HUES64 (cell line): ENCODE data around the gene LRRC8C.

Source experiments
- H3K27ac ChIP-seq: 2 replicates; pipeline ENCODE4 v1.7.0; 2013; ENCODE audit warnings: low read depth, low read length, inconsistent platforms
- H3K27me3 ChIP-seq: 2 replicates; pipeline ENCODE4 v1.6.1; 2013; ENCODE audit warnings: mild to moderate bottlenecking, low read length; ENCODE audit not compliant: insufficient read depth
- H3K36me3 ChIP-seq: 2 replicates; pipeline ENCODE4 v1.6.1; 2013; ENCODE audit warnings: mild to moderate bottlenecking, low read length; ENCODE audit not compliant: insufficient read depth
- H3K4me1 ChIP-seq: 2 replicates; pipeline ENCODE4 v1.6.1; 2013; ENCODE audit warnings: mild to moderate bottlenecking, low read length, moderate library complexity; ENCODE audit not compliant: insufficient read depth
- H3K4me3 ChIP-seq: 2 replicates; pipeline ENCODE4 v1.5.1; 2013; ENCODE audit warnings: mild to moderate bottlenecking, low read length, moderate library complexity
- H3K9ac ChIP-seq: 2 replicates; pipeline ENCODE4 v1.6.1; 2013; ENCODE audit warnings: mild to moderate bottlenecking, low read depth, low read length
- H3K9me3 ChIP-seq: 2 replicates; pipeline ENCODE4 v1.6.1; 2013; ENCODE audit warnings: low read depth, low read length; ENCODE audit not compliant: insufficient read depth
- WGBS: fragments of 150-250, 120-280 bp; methylation state at CpG from one replicate; pipeline ENCODE4 v1.1.7; 2013; ENCODE audit warnings: missing lambda C conversion rate; 5-methylcytosine and 5-hydroxymethylcytosine counted together

Gene LRRC8C

DNA sequence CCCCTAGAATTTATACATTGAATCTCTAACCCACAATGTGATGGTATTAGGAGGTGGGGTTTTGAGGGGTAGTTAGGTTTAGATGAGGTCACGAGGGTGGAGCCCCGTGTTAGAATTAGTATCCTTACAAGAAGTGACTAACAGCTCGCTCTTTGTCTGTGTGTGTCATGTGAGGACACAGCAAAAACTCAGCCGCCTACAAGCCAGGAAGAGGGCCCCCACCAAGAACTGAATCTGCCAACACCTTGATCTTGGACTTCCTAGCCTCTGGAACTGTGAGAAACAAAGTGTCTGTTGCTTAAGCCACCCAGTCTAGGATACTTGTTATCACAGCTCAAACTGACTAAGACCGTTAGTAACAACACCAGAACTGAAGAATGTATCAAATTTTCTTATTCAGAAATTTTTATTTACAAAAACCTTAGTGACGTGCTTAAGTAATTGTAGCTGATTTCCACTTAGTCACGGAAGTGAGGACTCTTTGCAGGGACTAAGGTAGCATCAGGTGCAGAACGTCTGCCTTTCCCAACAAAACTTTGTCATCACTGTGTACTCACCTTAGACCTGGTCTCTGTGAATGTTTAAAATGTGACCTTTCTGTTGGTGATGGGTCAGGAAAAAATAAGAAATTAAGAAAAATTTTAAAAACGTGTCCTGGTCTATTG, 24.5 kb upstream of the LRRC8C start:
- H3K27ac ChIP-seq: no peak overlapping the region
- no peak overlapping the region for H3K9ac ChIP-seq
- no peak overlapping the region for H3K4me3 ChIP-seq
- H3K9me3 ChIP-seq: no peaks in the 10 kb centered on the region
- H3K4me1 ChIP-seq: no peaks in the 10 kb centered on the region
- 89% methylated on average over 9 of the region's 9 CpGs for WGBS
- no peaks in the 10 kb centered on the region for H3K36me3 ChIP-seq
- H3K27me3 ChIP-seq: no peaks in the 10 kb centered on the region

GRCh38 chr1:89608984-89609725, 23.8 kb upstream of the LRRC8C start:
- no peaks in the 10 kb centered on the region for H3K36me3 ChIP-seq
- H3K27ac ChIP-seq: no peak overlapping the region
- no peaks in the 10 kb centered on the region for H3K4me1 ChIP-seq
- H3K4me3 ChIP-seq: no peak overlapping the region
- WGBS: 96% methylated on average over 20 of the region's 20 CpGs
- no peak overlapping the region for H3K9ac ChIP-seq
- H3K9me3 ChIP-seq: no peaks in the 10 kb centered on the region
- H3K27me3 ChIP-seq: no peaks in the 10 kb centered on the region

GRCh38 chr1:89609781-89610456, 23.0 kb upstream of the LRRC8C start:
- Histone ChIP-seq H3K9ac (no peak overlapping the region), H3K4me1 (no peaks in the 10 kb centered on the region), H3K27ac (no peak overlapping the region), H3K9me3 (no peaks in the 10 kb centered on the region), H3K36me3 (no peaks in the 10 kb centered on the region), H3K4me3 (no peak overlapping the region), H3K27me3 (no peaks in the 10 kb centered on the region)
- whole genome bisulfite sequencing: 91% methylated on average over 13 of the region's 14 CpGs

DNA sequence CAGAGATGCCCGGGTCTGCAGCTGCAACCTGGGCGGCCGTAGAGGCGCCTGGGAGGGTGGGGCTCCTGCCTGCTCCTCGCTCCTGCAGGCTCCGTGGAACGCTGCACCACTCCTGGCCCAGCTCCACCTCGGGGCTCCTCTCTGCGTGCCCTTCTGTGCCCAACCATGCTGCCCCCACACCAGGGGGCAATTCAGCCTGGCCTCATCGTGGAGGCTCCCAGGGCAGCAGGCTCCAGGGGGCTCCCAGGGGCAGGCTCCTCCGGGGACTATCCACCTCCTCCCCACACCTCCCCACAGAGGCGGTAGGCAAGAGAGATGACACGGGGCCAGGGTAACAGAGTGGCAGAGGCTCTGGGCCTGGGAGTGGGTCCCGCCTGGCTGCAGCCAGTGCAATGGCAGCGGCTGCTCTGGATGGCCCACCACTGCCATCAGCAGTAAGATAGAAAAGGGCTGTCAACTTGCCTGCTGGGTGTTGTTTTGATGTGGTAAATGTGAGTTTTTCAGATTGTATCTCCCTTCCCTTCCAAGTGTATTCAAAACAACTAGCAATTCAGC, 22.4 kb upstream of the LRRC8C start:
- no peaks in the 10 kb centered on the region for H3K36me3 ChIP-seq
- H3K9ac ChIP-seq: no peak overlapping the region
- H3K4me3 ChIP-seq: no peak overlapping the region
- no peaks in the 10 kb centered on the region for H3K27me3 ChIP-seq
- 90% methylated on average over 15 of the region's 15 CpGs for WGBS
- H3K27ac ChIP-seq: no peak overlapping the region
- no peaks in the 10 kb centered on the region for H3K4me1 ChIP-seq
- no peaks in the 10 kb centered on the region for H3K9me3 ChIP-seq

GRCh38 chr1:89611721-89612120, 21.2 kb upstream of the LRRC8C start:
- no peaks in the 10 kb centered on the region for H3K4me1 ChIP-seq
- H3K9ac ChIP-seq: no peak overlapping the region
- 90% methylated on average over 1 of the region's 1 CpG for WGBS
- no peaks in the 10 kb centered on the region for H3K27me3 ChIP-seq
- H3K4me3 ChIP-seq: no peak overlapping the region
- H3K9me3 ChIP-seq: no peaks in the 10 kb centered on the region
- no peak overlapping the region for H3K27ac ChIP-seq
- H3K36me3 ChIP-seq: no peaks in the 10 kb centered on the region

DNA sequence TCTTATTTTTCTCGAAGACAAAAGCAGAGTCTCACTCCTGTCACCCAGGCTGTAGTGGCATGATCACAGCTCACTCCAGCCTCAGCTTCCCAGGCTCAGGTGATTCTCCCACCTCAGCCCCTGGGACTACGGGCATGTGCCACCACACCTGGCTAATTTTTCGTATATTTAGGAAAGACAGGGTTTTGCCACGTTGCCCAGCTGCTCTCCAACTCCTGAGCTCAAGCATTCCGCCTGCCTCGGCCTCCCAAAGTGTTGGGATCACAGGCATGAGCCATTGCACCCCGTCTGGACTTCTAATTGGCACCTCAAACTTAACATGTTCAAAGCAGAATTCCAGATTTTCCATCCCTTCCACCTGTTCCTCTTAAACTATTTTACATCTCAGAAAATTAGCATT, 19.0 kb upstream of the LRRC8C start:
- WGBS: 83% methylated on average over 7 of the region's 7 CpGs
- Histone ChIP-seq H3K9ac (no peak overlapping the region), H3K27ac (no peak overlapping the region), H3K4me3 (no peak overlapping the region), H3K4me1 (no peaks in the 10 kb centered on the region), H3K9me3 (peaks cover 12% of the 10 kb centered on the region; the same call in 1 of the 2 replicates), H3K36me3 (no peaks in the 10 kb centered on the region), H3K27me3 (no peaks in the 10 kb centered on the region)

- Histone ChIP-seq H3K9ac (no peak overlapping the region), H3K36me3 (no peaks in the 10 kb centered on the region), H3K27ac (no peak overlapping the region), H3K27me3 (no peaks in the 10 kb centered on the region), H3K9me3 (peaks cover 12% of the 10 kb centered on the region; the same call in 1 of the 2 replicates), H3K4me1 (no peaks in the 10 kb centered on the region), H3K4me3 (no peak overlapping the region)
- WGBS: 91% methylated on average over 3 of the region's 3 CpGs
These were observed 17.0 kb upstream of the LRRC8C start for GRCh38 chr1:89615676-89616598.

DNA sequence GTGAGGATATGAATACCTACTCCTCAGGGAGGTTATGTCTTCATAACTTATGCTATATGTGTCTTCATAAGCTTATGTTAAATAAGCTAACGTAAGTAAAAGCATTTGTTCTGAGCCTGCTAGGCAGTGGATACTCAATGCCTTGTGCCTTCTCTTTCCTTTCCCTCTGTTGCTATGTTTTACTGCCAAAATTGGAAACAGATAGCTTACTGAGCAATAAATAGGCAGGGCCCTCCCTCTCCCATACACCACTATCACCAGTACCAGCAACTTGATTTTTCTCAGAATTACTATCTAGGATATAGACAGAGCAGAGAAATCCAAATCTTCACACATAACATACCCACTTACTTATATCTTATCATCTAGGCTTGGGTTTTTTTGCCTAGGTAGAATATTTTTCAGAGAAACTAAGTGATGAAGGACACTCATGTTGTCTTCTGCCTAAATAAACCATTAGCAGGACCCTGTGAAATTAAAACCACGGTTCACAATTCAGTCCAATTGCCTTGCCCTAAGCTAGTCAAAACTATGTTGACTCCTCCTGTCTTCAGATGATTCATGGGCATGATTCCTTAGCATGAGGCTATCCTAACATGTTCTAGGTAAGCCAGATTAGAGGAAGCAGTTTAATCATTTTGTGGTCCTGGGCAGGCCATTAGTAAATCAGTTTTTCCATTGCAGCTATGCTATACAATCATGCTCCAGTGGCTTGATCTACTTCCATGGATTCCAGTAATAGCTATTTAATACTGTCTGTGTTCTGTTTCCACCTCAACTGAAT, 15.9 kb upstream of the LRRC8C start:
- Histone ChIP-seq H3K9ac (no peak overlapping the region), H3K36me3 (no peaks in the 10 kb centered on the region), H3K9me3 (peaks cover 12% of the 10 kb centered on the region; the same call in 1 of the 2 replicates), H3K4me3 (no peak overlapping the region), H3K27ac (no peak overlapping the region), H3K27me3 (no peaks in the 10 kb centered on the region), H3K4me1 (no peaks in the 10 kb centered on the region)
- WGBS: 97% methylated on average over 2 of the region's 2 CpGs

- Histone ChIP-seq H3K4me3 (no peak overlapping the region), H3K9me3 (peaks cover 12% of the 10 kb centered on the region; the same call in 1 of the 2 replicates)
- WGBS: 93% methylated on average over 3 of the region's 3 CpGs
These were observed 12.3 kb upstream of the LRRC8C start for GRCh38 chr1:89620664-89621063.

DNA sequence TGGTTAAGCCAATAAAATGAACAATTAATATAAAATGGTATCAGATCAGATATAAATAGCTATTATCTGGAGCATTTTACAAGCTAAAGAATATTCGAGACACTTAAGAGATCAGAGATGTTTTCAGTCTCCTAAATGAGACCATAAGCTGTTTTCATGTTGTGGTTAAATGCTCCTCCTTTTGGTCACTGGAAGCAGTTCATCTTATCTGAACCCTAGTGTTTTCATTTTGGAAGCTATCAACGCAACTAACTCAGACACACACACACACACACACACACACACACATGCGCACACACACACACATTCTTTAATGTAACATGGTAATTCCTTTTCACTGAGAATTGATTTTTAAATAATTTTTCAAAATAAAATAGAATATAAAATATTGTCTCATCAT, 10.0 kb upstream of the LRRC8C start:
- Histone ChIP-seq H3K4me1 (no peaks in the 10 kb centered on the region), H3K36me3 (no peaks in the 10 kb centered on the region), H3K4me3 (no peak overlapping the region), H3K9me3 (peaks cover 6% of the 10 kb centered on the region; the same call in 1 of the 2 replicates), H3K9ac (no peak overlapping the region), H3K27me3 (no peaks in the 10 kb centered on the region; the same call in 1 of the 2 replicates), H3K27ac (no peak overlapping the region)
- WGBS: 50% methylated on average over 2 of the region's 3 CpGs

More at GRCh38 chr1:89620664-89621063, 12.3 kb upstream of the LRRC8C start:
- Histone ChIP-seq H3K36me3 (no peaks in the 10 kb centered on the region), H3K27me3 (no peaks in the 10 kb centered on the region; the same call in 1 of the 2 replicates), H3K9ac (no peak overlapping the region), H3K27ac (no peak overlapping the region), H3K4me1 (no peaks in the 10 kb centered on the region)
